ENCODE results near the gene ANKRD55.
"Not testable (repeated sequence)": the region's sequence is repeated elsewhere in the genome, so short reads cannot be mapped to it uniquely, and the experiment has no call there.

ANKRD55 gene

GRCh38 chr5:56142614-56143372, 90.3 kb downstream of the ANKRD55 start:
- DNase-seq, result no peak

- DNase-seq, result no peak
Measured at GRCh38 chr5:56142233-56142613, 90.9 kb downstream of the ANKRD55 start.

- DNase-seq, result no peak
Measured at GRCh38 chr5:56140073-56140472, 93.1 kb downstream of the ANKRD55 start.

GRCh38 chr5:56130664-56131063, 102.5 kb downstream of the ANKRD55 start:
- DNase-seq, result no peak

GRCh38 chr5:56129288-56129687, 103.8 kb downstream of the ANKRD55 start:
- DNase-seq, result no peak

GRCh38 chr5:56128113-56128512, 105.0 kb downstream of the ANKRD55 start:
- no peak for DNase-seq

GRCh38 chr5:56126487-56127179, 106.5 kb downstream of the ANKRD55 start:
- DNase-seq, result no peak

GRCh38 chr5:56123531-56124243, 109.4 kb downstream of the ANKRD55 start:
- DNase-seq, result no peak

- DNase-seq, result not testable (repeated sequence)
Measured at GRCh38 chr5:56122360-56122985, 110.7 kb downstream of the ANKRD55 start.

GRCh38 chr5:56119050-56119449, 114.1 kb downstream of the ANKRD55 start:
- no peak for DNase-seq

GRCh38 chr5:56116599-56117141, 116.5 kb downstream of the ANKRD55 start:
- DNase-seq, result peak; percentile 65 to 77

- no peak for DNase-seq
Measured at GRCh38 chr5:56115589-56115988, 117.5 kb downstream of the ANKRD55 start.

GRCh38 chr5:56112526-56113121, 120.5 kb downstream of the ANKRD55 start:
- no peak for DNase-seq

GRCh38 chr5:56111404-56111781, 121.7 kb downstream of the ANKRD55 start:
- no peak for DNase-seq

- DNase-seq, result no peak
Measured at GRCh38 chr5:56110646-56111403, 122.3 kb downstream of the ANKRD55 start.

- DNase-seq, result no peak
Measured at GRCh38 chr5:56108246-56108645, 124.9 kb downstream of the ANKRD55 start.

GRCh38 chr5:56106837-56107236, 126.3 kb downstream of the ANKRD55 start:
- DNase-seq, result no peak

- DNase-seq, result no peak
Measured at GRCh38 chr5:56105511-56106291, 127.4 kb downstream of the ANKRD55 start.

GRCh38 chr5:56102889-56103288, 130.2 kb downstream of the ANKRD55 start:
- DNase-seq, result no peak

- not testable (repeated sequence) for DNase-seq
Measured at GRCh38 chr5:56102207-56102606, 130.9 kb downstream of the ANKRD55 start.

- no peak for DNase-seq
Measured at GRCh38 chr5:56101180-56101579, 131.9 kb downstream of the ANKRD55 start.

All from AML-193 (cell line).